GM19239 (cell line): Measurements from ENCODE around the gene GABRR2.
"Not testable (repeated sequence)": the region's sequence is repeated elsewhere in the genome, so short reads cannot be mapped to it uniquely, and the experiment has no call there.

Experiments used
- DNase-seq: peaks from one replicate; pipeline ENCODE4 v3.0.0; 2011; ENCODE audit warnings: low spot score; ENCODE audit not compliant: insufficient read length
- FAIRE-seq: peaks from 2 replicates; lab custom pipeline; 2011; peaks lifted over from hg19 to GRCh38; lab: Jason Lieb, UNC

Gene GABRR2

DNA sequence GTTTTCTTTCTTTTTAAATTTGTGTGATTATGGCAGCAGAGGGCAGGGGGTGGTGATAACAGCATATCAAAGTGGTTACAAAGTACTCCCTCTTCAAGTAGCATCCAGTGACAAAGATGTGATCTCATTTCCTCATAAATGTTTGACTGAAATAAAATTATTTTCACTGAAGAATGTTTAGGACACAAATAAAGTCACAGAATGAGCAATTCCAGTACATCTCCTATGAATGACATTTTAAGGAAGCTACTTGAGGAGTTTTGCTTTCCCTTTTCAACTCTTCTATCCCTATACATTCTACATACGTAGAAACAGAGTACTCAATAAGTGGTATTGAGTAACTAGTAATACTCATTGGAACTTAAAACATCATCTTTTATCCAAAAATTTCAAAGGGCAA, 13.9 kb upstream of the GABRR2 start:
- FAIRE-seq (no peak), DNase-seq (no peak)

DNA sequence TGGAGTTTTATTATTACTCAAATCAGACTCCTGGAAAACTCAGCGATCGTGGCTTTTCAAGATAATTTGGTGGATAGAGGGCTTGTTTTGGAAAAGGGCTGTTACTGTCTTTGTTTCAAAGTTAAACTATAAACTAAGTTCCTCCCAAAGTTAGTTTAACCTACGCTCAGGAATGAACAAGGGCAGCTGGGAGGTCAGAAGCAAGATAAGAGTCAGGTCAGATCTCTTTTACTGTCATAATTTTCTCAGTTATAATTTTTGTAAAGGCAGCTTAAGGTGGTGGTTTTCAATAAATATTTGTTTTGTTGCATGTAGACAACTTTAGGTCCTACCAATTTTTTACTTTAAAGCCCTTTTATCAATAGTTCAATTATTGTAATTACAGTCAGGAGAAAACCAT, 9.2 kb upstream of the GABRR2 start:
- DNase-seq = no peak
- no peak for FAIRE-seq

DNA sequence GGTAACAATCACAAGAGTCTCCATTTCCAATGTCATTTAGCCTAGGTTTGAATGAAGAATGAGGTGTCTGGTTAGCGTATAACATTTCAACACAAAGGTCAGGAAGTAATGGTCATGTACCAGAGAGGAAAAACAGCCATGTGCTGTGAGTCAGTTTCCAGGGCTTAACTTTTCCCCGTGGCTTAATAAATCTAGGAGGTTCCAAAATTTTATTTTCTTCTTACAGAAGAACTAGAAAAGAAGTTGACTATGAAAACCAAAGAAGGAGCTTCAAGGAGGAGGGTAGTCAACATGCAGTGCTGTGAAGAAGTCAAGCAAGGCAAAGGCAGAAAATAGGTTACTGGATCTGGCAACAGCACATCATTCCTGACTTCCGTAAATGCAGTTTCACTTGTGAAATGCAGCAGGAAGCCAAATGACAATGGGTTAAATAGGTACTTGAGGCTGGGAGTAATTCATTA, 8.4 kb upstream of the GABRR2 start:
- FAIRE-seq = no peak
- no peak for DNase-seq

DNA sequence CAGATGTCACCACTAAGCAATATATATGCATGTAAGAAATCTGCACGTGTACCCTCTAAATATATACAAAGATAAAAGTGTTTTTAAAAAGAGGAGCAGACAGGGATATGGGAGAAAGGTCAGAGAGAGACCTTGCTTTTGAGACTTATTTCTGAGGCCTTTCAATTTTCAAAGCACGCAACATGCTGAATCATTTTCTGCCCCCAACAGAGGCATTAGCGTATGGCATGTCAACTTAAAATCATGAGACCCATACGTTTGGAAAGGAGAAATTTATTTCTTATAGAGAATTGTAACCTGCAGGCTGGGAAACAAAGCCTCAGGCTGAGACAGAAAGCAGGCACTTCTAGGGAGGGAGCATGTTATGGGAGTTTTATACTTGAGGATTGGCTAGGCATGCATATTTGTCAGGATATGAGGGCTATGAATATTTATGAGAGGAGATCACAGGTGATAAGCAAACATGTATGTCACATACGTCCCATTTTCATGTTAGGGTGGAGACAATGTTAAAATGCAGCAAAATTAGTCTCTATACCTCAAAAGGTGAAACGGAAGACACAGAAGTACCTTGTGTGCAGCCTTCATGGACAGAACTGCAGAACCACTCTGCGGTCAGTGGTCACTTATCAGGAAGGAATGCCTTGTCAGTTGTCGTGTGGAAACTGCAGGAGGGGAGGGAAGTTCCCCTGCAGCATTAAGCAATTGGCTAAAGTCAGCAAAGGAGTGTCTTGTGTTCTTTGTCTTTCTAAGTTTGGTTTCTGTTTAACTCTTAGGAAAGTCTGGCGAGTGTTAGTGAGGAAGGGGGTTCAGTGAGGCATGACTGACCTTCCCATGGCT, 6.3 kb upstream of the GABRR2 start:
- peak; percentile 93 for FAIRE-seq
- DNase-seq = no peak

DNA sequence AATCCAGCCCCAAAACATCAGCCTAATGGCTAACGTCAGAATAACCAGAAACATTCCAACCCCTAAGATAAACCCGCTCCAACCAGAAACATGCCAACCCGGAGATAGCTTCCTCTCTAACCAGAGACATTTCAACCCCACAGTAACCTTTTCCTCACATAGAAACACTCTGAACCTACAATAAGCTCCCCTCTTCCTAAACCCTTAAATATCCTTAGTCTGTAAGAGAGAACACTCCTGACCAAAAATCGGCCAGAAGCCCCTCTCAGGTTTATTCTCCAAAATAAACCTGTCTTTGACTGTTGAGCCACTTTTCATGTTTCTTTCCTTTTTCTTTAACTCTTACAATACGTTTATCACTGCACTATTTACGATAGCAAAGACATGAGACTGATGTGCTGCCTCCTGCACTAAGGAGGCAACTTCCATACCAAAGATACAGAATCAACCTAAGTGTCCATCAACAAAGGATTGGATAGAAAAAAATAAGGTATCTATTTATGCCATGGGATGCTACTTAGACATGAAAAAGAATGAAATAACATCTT, 5.0 kb upstream of the GABRR2 start:
- DNase-seq (no peak), FAIRE-seq (no peak)

DNA sequence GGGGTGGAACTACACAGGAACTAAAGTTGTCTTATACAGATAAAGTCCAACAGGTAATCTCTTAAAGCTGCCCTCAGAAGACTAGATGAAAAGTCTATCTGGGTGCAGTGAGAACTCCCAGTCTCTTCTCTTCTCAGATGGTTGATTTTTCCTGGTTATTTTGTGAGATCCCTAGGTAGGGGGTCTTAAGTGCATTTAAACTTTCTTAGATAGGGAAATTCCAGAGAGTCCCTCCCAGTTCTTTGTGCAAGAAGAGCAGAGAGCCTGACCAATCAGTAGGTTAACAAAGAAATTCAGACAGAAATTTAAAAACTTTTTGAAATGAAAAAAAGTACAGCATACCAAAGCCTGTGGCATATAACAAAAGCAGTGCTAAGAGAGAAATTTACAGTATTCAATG, 2.0 kb upstream of the GABRR2 start:
- FAIRE-seq (no peak), DNase-seq (no peak)

DNA sequence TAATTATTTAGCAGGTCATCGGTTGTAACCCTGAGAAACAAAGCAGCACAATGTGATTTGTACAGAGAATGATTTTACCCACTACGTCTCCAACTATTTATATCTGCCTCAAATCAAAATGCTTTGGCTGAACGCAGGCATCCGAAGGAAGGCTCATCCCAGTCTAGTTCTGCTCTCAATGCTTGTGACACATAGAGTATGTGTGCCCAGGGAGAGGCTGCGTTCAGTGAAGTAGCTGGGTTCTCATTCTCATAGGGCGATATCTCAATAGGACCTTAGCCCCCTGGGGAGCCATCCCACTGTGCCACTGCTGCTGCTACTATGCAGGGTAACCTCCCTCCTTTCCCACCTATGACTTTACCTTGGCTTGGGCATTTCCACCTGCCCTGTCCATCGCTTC, 407 bp downstream of the GABRR2 start:
- FAIRE-seq (no peak), DNase-seq (no peak)

DNA sequence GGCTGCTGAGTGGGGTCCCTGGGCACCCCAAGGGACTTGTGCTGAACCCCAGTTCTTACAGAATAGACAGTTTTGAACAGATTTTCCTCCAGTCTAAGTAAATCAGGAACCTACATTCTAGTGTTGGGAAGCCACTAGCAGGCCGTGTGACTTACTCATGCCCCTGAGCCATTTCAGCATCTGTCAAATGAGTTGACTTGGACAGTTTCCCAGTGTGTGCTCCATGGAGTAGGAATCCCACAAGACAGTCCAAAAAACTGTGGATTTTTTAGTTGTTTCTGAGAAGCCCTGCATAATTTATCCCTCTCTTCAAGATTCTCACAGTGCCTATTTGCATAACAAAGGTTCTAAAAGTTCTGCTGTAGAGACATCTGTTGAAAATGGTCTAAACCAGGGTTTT, 2.1 kb downstream of the GABRR2 start:
- FAIRE-seq = no peak
- no peak for DNase-seq

DNA sequence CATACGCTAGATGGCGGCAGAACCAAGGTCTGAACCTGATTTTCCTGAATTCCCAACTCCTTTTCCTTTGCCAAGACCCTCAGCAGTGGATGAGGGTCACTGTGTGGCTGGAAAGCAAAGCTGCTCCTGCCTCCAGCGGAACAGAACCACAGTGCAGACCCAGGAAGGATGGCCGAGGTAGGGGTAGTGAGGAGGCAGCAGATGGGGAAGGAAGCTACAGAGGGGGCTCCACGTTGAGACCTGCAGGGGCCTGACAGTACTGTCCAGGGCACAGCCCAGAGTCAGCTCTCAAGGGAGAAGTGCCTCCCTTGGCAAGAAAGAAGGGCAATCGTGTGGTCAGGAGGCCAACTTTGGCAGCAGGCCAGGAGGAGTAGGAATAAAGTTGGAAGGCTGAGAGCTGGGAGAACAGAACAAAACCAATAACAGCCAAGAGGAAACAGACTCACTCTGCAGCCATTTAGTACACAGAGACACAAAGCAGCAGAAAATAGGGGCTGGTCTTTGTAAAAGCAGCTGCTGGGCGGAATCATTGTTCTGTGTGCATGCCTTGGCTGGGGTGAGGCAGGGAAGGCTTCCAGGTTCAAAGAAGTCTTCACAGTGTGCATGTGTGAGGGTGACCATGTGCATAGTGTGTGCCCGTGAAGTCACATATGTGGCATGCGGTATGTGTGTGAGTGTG, 3.1 kb downstream of the GABRR2 start:
- no peak for DNase-seq

DNA sequence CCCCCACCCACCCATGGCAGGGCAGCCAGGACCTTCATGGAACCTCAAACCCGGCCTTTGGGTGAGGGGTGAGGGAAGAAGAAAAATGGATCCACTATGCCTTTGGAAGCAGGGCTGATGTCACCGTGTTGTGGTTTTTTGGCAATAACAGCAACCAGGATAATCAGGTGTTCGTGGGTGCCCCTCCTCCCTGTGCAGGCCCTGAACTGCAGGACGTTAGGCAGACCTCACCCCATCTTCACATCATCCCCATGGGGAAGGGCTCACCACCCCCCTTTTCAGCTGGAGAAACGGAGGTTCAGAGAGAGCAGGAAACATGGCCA, 3.6 kb downstream of the GABRR2 start:
- DNase-seq (no peak), FAIRE-seq (no peak)

More for the DNA sequence above, 3.1 kb downstream of the GABRR2 start:
- FAIRE-seq = no peak

DNA sequence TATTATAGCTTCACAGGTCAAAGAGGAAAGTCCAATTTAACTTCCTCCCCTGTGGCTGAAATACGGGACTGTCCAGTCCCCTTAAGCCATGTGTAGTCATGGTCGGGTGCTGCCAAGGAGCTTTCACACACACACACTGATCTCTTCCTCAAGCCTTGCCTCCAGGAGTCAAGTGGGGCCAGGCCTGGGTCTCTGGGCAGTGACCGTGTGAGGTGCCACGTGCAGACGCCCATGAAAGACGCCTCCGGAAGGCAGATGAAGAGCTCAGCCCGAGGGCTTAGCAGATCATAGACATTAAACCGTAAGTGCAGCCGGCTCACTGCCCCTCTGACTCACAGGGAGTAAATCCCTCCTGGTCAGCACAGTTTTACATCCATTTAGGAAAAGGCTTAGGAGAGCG, 4.2 kb downstream of the GABRR2 start:
- no peak for FAIRE-seq
- no peak for DNase-seq

DNA sequence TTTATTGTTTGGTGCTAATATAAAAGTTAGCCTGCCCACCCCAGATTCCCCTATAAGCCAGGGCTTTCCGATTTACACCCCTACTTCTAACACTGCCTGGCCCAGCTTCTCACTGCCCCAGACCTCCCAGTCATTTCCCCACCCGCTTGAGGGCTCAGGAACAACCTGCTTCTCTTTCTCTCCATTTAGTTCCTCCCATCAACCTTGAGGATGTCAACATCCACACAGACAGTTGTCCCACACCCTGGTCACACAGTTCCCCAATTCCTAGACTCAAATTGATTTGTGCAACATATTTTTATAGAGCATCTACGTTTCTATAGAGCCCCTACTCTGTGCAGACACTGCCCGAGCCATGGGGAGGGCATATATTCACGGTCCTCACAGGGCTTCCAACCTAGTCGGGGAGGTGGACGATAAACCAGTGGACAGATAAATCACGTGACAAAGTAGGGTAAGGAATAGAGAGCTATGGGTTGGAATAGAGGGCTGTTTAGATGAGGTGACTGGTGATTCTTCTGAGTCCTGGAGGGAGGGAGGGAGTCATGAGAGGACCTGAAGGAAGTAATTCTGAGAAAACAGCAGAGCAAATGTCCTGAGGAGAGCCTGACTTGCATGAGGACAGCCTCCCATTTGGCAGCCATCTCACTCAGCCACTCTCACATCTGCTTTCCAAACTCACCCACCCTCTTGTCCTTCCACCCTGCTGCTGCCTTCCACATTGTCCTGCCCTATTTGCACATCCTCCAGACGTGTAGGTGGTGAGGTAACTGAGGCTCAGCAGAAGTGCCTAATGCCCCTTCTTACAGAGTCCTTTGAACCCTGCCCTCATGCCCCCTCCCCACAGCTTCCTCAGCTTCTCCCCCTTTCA, 6.3 kb downstream of the GABRR2 start:
- FAIRE-seq (no peak), DNase-seq (no peak)

DNA sequence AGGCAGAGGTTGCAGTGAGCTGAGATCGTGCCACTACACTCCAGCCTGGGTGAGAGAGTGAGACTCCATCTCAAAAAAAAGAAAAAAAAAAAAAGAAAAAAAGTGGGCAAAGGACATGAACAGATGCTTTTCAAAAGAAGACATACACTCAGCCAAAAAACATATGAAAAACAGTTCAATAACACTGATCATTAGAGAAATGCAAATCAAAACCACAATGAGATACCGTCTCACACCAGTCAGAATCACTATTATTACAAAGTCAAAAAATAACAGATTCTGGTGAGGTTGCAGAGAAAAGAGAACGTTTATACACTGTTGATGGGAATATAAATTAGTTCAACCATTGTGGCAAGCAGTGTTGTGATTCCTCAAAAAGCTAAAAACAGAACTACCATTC, 10.6 kb downstream of the GABRR2 start:
- FAIRE-seq = peak; percentile 78
- not testable (repeated sequence) for DNase-seq

DNA sequence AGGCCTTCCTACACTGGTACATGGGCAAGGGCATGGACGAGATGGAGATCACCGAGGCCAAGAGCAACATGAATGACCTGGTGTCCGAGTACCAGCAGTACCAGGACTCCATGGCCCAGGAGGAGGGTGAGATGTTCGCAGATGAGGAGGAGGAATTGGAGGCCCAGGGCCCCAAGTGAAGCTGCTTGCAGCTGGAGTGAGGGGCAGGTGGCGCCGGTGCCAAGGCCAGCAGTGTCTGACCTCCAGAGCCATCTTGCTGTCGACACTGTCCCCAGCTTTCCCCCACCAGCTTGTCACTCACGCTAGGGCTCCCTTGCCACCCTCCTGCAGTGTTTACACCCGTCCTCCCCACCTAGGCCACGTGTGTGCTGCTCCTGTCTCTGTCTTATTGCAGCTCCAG, 12.2 kb downstream of the GABRR2 start:
- FAIRE-seq (no peak), DNase-seq (no peak)

DNA sequence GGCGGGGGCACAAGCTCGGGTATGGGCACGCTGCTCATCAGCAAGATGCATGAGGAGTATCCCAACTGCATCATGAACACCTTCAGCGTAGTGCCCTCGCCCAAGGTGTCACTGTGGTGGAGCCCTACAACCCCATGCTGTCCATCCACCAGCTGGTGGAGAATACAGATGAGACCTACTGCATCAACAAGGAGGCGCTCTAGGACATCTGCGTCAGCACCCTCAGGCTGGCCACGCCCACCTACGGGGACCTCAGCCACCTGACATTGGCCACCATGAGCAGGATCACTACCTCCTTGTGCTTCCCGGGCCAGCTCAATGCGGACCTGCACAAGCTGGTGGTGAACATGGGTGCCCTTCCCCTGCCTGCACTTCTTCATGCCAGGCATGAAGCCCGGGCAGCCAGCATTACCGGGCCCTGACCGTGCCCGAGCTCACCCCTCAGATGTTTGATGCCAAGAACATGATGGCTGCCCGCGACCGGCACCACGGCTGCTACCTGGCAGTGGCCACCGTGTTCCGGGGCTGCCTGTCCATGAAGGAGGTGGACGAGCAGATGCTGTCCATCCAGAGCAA, 12.8 kb downstream of the GABRR2 start:
- DNase-seq (no peak), FAIRE-seq (no peak)

DNA sequence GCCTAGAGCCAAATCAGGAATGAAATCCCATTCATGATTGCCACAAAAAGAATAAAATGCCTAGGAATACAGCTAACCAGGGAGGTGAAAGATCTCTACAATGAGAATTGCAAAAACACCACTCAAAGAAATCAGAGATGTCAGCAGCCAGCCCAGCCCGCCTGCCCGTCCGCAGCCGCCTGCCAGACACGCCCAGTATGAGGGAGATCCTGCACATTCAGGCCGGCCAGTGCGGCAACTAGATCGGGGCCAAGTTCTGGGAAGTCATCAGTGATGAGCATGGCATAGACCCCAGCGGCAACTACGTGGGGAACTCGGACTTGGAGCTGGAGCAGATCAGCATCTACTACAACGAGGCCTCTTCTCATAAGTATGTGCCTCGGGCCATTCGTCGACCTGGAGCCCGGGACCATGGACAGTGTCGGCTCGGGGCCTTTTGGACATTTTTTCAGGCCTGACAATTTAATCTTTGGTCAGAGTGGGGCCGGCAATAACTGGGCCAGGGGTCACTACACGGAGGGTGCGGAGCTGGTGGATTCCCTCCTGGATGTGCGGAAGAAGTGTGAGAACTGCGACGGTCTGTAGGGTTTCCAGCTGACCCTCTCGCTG, 13.4 kb downstream of the GABRR2 start:
- FAIRE-seq = no peak

DNA sequence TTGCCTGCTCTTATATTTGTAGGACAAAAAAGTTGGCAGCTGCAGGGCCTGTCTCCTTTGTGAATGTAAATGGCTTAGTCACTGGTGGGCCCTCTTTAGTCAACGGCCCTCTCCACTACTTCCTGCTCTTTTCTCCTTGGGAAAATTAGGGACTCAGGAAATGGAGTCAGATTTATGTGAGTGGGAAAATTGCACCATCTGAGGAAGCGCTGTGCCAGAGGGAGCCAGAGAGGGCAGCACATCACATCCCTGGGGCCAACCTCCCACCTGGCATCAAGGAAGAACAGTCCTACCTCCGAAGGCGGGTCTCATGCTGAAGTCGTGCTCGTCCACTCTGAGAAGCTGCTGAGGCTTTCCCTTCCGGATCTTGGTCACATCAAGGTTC, 15.6 kb downstream of the GABRR2 start:
- FAIRE-seq = no peak
- DNase-seq = no peak

More for the DNA sequence above, 13.4 kb downstream of the GABRR2 start:
- DNase-seq = no peak

DNA sequence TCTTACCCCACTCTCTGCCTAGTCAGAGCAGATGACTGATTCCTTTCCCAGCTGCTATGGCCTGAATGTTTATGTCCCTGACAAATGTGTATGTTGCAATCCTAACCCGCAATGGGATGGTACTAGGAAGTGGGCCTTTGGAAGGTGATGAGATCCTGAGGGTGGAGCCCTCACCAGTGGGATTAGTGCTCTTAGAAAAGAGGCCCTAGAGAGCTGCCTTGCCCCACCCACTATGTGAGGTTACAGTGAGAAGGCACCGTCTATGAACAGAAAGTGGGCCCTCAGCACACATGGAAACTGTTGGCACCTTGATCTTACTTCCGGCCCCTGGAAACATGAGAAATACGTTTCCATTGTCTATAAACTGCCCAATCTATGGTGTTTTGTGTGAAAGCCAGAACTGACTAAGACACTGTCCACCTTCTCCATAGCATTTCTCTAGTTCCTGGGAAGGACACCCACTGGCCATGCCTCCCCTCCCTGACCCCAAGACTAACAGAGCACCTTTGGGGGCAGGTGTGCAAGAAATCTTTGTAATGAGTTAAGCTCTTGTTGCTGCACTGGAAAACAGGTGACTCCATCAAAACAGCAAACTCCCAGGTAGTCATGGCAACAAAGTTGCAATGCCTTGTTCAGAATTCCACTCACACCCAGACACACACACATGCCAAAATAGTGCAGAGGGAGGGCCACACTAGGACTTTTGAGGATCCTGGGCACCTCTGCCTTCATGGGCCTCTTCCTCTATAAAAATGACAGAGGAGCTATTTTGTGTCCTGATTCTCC, 16.2 kb downstream of the GABRR2 start:
- peak; percentile 86 for FAIRE-seq

DNA sequence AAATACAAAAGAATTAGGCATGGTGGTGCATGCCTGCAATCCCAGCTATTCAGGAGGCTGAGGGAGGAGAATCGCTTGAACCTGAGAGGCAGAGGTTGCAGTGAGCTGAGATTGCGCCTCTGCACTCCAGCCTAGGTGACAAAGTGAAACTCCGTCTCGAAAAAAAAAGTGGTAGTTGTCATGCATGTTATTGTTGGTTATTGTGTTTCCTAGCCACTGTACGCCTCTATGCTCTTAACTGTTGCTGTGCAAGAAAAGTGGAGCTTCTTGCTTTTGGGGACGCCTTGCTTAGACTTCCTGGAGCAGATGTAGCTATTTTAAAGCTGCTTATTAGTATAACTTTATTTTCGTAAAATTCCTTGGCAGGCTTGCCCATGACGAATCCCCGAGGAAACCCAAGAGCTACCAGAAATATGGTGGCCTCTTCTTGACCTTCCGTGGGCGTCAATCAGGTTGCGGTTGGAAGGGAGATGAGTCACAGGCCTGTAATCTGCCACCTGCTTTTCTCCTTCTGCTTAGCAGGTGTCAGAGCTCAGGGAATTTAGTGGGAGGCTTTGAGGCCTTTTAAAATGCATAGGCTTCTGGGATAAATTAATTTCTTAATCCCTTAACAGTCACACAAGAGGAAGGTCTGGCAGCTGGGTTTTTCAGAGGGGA, 17.3 kb downstream of the GABRR2 start:
- FAIRE-seq = peak; percentile 99
- peak; percentile 69 for DNase-seq

More for the DNA sequence above, 16.2 kb downstream of the GABRR2 start:
- DNase-seq = no peak
